HG03280 (cell line): Measurements from ENCODE around the gene ITGB4.

Experiments
- ATAC-seq: cut with Tn5 transposase; IDR thresholded peaks from one replicate; pipeline ENCODE4 v1.9.1; 2021; ENCODE audit warnings: mild to moderate bottlenecking, moderate library complexity; ENCODE audit not compliant: unreplicated experiment

The ITGB4 gene

DNA sequence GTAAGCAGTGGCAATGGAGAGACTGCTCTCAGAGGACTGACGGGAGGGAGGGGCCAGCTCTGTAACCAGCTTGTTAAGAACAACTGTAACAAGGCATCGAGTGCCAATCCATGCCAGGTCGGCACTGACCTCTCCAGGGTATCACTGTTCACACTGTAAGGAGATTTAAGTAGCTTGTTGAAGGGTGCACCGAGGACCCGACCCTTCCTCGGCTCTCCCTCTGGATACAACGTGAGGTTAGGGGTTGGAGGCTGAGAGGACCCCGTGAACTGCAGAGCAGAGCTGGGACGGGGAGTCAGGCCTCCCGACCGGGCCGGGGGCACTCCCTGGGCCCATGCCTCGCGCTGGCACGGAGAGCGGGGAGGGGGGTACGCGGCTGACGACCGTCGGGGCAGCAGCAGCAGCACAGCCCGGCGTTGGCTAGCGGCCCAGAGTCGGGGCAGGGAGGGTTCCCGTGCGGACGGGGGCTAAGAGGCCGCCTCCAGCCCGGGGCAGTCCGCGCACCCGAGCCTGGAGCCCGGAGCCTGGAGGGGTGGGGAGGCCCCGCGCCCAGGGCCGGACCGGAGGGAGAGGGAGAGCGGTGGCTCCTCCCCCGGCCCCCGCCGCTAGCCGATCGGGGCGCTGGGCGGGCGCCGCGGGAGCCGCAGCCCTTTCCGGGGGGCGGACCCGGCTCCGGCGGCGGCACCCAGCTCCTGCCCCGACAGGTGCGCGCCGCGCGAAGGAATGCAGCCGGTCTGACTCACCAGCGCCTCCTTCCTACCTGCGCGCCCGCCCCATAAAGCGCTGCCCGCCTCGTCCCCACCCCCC lies at the start of gene ITGB4:
TSS of gene ITGB4 (plus strand) at position 804 of the 807 bp plus-strand sequence. CDS start 3,245 bp downstream, outside the sequence.
- no peak for ATAC-seq

DNA sequence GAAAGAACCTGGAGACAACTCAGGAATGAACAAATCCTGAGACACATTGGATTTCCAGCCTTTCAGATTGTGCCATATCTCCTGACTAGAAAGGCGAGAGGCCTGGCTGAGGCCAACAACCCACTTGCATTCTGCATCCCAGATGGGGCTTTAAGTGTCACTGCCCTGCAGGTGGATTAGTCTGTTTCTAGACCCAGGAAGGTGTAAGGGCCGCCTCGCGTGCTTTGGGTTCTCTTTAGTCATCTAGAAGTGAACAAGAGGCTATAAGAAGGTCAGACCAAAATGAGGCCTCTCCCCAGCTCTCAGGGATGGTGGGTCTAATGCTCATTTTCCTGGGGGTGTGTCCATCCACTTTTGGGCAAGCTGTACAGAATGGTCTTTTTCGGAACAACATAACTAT lies 49.2 kb upstream of the ITGB4 start:
- no peak for ATAC-seq

DNA sequence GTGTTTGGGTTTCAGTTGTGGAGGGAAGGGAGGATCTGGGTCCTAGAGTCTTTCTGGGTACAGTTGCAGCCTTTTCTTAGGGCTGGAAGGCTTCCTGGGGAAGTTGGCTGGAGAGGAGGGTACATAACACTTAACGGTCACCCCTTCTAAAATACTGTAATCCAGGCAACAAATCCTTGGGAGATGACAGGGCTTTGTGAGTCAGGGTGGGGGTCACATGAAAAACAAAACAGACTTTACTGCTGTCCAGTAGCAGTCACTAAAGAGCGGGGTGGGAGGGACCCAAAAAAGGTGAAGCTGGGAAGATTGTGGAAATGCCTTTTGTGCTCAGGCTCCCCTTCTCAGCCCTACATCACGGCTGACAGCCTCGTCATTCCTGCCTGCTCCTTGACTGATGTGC lies 47.8 kb upstream of the ITGB4 start:
- no peak for ATAC-seq

GRCh38 chr17:75676461-75676860 lies 44.8 kb upstream of the ITGB4 start:
- no peak for ATAC-seq

- ATAC-seq = no peak
These were observed 41.5 kb upstream of the ITGB4 start for GRCh38 chr17:75679706-75680211.

DNA sequence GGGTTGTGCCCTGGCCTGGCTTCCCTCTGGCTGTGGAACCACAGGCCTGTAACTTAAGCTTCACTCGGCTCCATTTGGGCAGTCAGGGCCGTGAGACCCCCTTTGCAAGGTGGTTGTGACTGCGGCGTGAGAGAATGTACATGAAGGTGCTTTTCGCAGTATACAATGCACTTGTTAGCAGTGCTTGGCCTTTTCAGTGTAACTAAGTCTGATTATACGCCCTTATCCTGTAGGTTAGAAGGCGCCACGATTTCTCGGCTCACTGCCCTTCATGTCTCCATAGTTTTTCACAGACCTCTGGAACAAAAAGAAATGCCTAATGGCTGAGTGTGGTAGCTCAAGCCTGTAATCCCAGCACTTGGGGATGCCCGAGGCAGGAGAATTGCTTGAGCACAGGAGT lies 40.8 kb upstream of the ITGB4 start:
- no peak for ATAC-seq

- ATAC-seq = no peak
These were observed 40.0 kb upstream of the ITGB4 start for GRCh38 chr17:75681289-75681688.

DNA sequence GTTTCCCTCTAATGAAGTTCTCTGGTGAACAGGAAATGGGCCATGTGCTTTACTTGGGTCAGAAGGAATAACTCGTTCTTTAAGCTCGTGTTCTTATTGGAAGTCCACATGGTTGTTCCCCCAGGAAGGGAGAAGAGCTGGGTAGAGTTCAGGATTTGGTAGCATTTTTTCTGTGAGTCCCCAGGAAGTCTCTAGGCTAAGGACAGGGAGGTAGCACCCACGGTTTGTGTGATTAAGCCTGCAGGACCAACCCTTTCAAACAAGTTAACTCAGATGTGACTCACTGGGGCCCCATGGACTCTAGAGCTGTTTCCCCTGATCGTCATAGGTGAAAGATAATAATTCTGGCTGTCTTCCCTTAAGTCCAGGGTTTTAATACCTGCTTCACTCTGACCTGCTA lies 37.7 kb upstream of the ITGB4 start:
- ATAC-seq = no peak

DNA sequence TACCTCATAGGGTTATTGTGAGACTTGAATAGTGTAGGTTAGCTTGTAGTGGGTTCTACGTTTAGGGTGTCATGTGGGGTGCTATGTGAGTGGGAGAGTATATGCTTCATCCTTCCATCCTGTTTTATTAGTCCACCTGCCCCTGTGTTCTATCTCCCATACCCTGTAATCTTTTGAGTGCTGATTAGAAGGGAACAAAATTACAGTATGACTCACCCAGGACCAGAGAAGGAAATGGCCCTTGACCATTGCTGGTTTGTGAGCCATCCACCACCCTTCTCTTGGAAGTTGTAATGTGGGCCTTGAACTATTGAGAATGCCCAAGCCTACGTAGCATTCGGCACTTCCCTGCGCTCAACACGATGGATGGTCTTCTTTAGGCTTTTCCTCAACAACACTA lies 37.0 kb upstream of the ITGB4 start:
- no peak for ATAC-seq

DNA sequence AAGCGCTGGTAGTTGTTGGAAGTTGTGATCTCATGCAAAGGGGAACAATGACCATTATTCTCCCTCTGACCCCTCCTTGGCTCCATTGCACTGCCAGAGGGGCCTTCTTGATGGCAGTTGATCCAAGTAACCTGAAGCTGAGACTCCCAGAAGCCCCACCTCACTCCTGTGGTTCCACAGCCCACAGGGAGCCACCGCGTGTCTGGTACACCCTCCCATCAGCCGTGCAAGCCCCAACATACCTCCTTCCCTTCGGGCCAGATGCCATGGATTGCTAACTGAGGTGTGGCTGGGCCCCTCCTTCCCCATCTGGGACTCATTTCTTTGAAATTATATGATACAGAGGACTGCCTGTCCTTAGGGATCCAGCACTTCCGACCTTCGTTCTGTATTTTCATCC lies 36.3 kb upstream of the ITGB4 start:
- no peak for ATAC-seq

GRCh38 chr17:75685499-75685898 lies 35.8 kb upstream of the ITGB4 start:
- no peak for ATAC-seq

- no peak for ATAC-seq
These were observed 32.9 kb upstream of the ITGB4 start for GRCh38 chr17:75688209-75688825.

DNA sequence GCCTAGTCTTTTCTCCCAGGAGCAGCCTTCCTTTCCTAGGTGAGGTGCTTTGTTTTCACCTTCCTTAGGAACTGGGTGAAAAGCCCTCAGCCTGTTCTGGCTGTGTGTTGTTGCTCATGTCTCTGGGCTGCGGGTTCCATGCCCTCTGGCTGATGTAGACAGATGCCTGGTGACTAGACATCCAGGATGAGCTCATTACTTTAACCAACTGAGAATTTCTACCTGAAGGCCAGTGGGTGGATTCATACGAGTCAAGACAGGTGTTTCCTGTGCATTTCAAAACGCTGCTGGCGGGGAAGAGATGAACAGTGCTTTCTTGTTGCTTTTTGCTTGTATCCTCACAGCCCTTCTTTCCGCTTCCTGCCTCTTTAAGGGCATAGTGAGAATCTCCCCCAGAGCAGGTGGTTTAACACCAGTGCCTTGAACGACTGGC lies 31.8 kb upstream of the ITGB4 start:
- ATAC-seq = peak; percentile 46

DNA sequence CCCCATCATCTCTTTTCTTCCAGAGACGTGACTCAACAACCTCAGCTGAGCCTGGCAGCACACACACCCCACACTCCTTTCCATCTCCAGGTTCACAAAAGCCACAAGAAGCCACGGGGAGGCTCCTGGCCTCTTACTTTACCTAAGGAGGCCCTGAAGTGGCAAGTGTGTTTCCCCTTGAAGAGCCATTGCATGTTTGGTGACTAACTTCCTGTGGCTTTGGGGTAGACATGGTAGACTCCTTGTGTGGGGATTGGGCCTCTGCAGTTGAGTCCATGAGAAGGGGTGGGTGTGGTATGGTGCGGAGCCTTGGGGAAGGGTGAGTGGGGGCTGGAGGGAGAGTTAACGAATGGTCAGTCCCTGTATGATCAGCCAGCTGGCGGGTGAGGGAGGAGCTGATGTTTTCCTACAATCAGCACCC lies 29.9 kb upstream of the ITGB4 start:
- ATAC-seq = no peak

- no peak for ATAC-seq
These were observed 29.2 kb upstream of the ITGB4 start for GRCh38 chr17:75691801-75692626.

DNA sequence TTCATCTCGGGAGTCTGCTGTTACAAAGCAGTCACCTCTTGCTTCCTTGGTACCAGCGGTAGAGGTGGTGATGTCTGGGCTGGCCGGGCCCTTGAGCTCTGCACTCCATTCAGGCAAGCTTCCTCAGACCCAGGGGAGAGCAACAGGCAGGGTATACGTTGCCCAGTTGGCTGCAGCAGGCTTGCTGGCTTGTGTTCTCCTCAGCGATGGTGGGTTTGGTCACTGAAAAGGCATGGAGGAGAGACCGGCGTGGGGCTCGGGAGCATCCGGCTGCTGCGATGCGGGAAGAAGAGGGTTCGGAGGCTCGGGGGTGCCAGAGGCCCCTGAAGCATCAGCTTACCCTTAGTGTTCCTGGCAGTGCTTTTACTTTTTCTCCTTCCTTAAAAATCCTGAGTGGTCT lies 28.3 kb upstream of the ITGB4 start:
- ATAC-seq = no peak

- ATAC-seq = no peak
These were observed 27.5 kb upstream of the ITGB4 start for GRCh38 chr17:75693500-75694481.

DNA sequence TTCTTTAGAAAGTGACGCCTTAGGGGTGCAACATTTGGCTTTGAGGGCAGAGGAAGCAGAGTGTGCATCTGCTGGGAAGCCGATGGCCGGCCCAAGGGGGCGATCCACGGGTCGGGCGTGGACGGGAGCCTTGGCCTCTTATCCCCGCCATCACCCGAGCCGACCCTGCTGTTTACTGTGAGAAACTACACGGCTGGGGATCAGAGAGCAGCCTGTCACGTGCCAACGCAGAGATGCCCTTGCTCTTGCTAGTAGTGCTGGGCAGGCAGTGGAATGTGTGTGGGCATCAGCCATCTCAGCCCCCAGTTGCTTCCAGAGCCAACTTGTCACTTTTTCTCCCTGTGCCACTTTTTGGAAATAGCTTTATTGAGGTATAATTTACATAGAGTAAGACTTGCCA lies 26.7 kb upstream of the ITGB4 start:
- ATAC-seq = no peak

DNA sequence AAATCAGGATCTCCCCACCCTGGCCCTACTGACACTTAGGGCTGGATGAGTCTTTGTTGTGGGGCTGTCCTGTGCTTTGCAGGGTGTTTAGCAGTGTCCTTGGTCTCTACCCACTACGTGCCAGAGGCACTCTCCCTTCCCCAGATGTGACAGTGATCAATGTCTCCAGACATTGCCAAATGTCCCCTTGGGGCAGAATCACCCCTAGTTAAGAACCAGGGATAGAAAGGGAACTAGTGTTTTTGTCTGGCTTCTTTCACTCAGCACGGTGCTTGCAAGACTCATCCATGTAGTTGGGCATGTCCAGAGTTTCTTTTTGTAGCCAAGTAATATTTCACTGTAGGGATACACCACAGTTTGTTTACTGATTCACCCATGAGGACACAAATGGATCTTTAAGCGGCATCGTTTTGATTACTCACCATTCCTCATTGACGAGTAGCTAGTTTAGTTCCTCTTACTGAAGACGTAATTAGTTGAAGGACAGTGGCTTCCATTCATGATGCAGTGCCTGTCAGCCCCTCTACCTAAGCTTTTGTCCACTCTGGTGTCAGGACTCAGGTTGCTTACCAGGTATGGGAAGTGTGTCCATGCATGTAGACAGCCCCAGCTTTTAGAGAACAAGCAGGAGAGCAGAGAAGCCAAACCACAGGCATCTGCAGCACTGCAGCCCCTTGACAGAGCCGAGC lies 26.0 kb upstream of the ITGB4 start:
- ATAC-seq = no peak

- no peak for ATAC-seq
These were observed 25.4 kb upstream of the ITGB4 start for GRCh38 chr17:75695830-75696271.
